ENCODE measurements around the gene ETV6.
A peak's percentile ranks its signal among the peaks of the same experiment; 100 is the strongest.

Gene ETV6

DNA sequence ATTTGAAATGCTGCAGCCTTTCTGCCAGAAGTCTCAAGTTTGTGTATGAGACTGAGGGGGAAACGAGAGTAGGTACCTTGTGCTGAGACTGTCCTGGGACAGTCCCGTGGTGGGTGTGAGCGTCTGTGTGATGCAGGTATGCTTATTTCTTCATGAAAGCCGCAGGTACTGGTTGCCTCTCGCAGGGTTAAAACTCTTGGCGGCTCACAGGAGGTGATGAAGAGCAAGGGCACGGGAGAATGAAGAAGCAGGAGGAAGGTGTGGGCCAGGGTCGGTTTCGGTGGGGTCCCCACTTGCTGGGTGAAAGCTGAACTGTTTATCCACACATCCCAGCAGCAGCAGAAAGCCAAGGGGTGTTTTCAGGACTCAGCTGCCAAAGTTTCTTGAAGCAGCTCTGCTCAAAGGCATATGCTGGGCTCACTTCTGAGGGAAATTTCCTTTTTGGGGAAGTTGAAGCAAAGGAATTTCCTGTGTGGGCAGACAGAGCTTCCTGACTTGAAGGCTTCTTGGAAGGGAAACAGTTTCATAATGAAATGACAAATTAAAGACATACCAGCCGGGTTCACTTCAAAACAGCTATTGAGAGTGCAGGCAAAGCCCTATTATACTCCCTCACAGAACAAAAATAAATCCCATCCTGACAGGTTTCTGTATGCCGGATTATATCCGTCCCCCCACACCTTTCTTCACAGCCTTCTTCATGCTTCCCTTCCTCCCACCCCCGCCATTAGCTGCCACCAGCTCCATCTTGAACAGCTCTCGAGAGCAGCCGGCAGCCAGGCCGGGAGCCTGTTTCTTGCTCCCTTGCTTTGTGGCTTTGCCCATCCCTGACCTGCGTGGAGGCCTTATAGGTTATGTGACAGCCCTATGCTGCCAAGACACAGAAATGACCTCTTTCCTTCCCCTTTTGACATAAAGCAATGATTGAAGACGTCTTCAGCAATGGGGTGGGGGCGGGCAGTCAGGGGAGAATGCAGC, 116.6 kb downstream of the ETV6 start:
- Histone ChIP-seq H3K9me3 (no peaks in the 10 kb centered on the region), H3K4me1 (ENCODE audit: control insufficient read depth in 1 of 2, insufficient read depth in 1 of 2, low read depth in 1 of 2, low read length in 1 of 2) (peaks cover 73 to 76% of the 10 kb centered on the region in 2 experiments), H3K36me3 (no peaks in the 10 kb centered on the region), H3K27me3 (no peaks in the 10 kb centered on the region), H3K27ac (peak overlapping the region; percentile 94), H3K4me3 (ENCODE audit: low read depth in 1 of 2, low read length in 1 of 2) (peak overlapping the region; percentile 58 to 60)
- TF ChIP-seq, protein P1, sequence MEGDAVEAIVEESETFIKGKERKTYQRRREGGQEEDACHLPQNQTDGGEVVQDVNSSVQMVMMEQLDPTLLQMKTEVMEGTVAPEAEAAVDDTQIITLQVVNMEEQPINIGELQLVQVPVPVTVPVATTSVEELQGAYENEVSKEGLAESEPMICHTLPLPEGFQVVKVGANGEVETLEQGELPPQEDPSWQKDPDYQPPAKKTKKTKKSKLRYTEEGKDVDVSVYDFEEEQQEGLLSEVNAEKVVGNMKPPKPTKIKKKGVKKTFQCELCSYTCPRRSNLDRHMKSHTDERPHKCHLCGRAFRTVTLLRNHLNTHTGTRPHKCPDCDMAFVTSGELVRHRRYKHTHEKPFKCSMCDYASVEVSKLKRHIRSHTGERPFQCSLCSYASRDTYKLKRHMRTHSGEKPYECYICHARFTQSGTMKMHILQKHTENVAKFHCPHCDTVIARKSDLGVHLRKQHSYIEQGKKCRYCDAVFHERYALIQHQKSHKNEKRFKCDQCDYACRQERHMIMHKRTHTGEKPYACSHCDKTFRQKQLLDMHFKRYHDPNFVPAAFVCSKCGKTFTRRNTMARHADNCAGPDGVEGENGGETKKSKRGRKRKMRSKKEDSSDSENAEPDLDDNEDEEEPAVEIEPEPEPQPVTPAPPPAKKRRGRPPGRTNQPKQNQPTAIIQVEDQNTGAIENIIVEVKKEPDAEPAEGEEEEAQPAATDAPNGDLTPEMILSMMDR (IDR thresholded peaks at IDR 0.05) = no peak

DNA sequence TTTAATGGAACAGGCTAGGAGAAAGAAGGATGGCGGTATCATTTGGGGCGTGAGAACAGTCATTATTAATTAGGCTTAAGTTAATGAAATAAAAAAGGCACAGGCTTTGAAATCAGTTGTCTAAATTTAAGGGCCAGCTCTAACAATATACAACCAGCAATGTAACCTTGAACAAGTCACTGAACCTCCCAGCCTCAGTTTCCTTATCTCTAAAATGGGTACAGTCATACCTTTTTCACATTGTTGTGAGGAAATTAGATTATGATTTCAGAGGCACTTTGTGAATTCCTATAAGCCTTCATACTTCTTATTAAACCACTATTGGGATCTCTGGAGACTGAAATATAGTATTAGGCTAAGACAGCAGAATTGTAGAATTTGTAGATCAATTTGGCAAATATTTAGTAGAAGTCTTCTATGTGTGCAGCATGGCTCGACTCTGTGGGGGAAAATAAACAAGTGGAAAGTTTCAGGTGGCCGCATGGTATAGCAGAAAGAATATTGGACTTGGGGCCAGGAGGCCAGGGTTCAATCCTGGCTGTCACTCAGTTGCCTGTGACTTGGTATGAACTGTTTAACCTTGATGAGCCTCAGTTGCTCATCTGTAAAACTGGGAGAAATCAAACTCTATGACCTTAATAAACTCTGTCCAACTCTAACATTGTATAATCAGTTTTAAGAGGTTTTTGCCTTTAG, 117.7 kb downstream of the ETV6 start:
- H3K4me1 ChIP-seq (ENCODE audit: control insufficient read depth in 1 of 2, insufficient read depth in 1 of 2, low read depth in 1 of 2, low read length in 1 of 2) = peaks cover 83 to 87% of the 10 kb centered on the region in 2 experiments
- peak overlapping the region; percentile 58 to 60 for H3K4me3 ChIP-seq (ENCODE audit: low read depth in 1 of 2, low read length in 1 of 2)
- H3K9me3 ChIP-seq = no peaks in the 10 kb centered on the region
- peak overlapping the region; percentile 94 for H3K27ac ChIP-seq
- no peaks in the 10 kb centered on the region for H3K36me3 ChIP-seq
- H3K27me3 ChIP-seq = no peaks in the 10 kb centered on the region
- TF ChIP-seq, protein P1 (IDR thresholded peaks at IDR 0.05) = no peak

DNA sequence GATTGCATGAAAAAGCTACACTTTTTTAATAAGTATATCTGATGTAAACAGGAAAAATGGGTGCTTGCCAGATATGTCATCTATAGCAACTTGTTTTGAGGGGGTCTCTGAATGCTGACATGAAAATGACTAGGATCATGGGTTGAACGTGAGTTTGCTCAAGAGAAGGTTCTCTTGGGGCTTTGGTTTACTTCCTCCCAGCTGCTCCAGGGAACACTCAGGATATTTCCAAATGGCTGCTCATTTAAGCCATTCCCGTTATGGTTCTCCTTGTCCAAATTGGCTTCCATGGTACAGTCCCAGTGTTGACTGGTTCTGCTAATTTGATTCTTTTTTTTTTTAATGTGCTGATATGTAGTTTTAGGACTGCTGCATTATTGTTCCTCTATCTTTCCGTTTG, 118.3 kb downstream of the ETV6 start:
- Histone ChIP-seq H3K9me3 (no peaks in the 10 kb centered on the region), H3K4me3 (ENCODE audit: low read depth in 1 of 2, low read length in 1 of 2) (no peak overlapping the region), H3K36me3 (no peaks in the 10 kb centered on the region), H3K27me3 (no peaks in the 10 kb centered on the region), H3K27ac (peak overlapping the region; percentile 94), H3K4me1 (ENCODE audit: control insufficient read depth in 1 of 2, insufficient read depth in 1 of 2, low read depth in 1 of 2, low read length in 1 of 2) (peaks cover 90 to 93% of the 10 kb centered on the region in 2 experiments)
- TF ChIP-seq, protein P1 (IDR thresholded peaks at IDR 0.05) = no peak

DNA sequence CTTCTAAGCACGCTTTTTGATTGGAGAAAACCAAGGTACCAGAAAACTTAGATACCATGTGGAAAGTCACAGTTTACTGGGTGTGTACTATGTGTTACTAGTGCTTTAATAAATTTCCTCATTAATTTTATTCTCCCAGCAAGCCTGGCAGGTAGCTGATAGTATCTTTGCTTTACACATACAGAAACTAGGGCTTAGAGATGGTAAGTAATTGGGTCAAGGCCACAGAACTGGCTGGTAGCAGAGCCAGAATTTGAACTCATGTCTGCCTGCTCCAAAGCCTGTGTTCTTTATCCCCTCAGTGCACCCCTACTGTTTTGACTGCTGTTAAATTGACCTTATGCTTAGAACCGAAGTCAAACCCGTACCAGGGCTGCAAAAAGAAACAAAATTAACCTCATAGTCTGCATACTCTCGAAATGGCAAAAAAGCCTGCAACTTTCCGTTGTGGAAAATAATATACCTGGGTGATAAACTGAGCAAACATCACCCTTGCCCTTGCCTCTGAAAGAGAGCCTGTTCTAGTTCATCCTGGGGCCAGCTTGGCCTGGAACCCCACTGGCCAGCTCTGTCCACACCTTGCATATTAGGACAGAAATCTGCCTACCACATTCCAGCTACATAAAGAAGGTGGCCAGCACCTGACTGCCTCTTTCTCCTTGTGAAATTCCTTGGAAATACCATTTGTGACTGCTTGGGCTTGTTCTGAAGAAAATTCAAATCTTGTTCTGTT, 118.9 kb downstream of the ETV6 start:
- H3K9me3 ChIP-seq = no peaks in the 10 kb centered on the region
- no peaks in the 10 kb centered on the region for H3K36me3 ChIP-seq
- peaks cover 94 to 97% of the 10 kb centered on the region in 2 experiments for H3K4me1 ChIP-seq (ENCODE audit: control insufficient read depth in 1 of 2, insufficient read depth in 1 of 2, low read depth in 1 of 2, low read length in 1 of 2)
- peak overlapping the region; percentile 94 for H3K27ac ChIP-seq
- H3K4me3 ChIP-seq (ENCODE audit: low read depth in 1 of 2, low read length in 1 of 2) = no peak overlapping the region
- no peaks in the 10 kb centered on the region for H3K27me3 ChIP-seq
- TF ChIP-seq, protein P1 (IDR thresholded peaks at IDR 0.05) = no peak
